GM12878 (cell line): ENCODE results near the gene CLEC20A. TPM values are rescaled to one million over a fixed set of nuclear protein-coding genes. Genes with fewer than 3 reads are reported as not detected.

Experiments
- ATAC-seq: fragments of 200-7000 bp; cut with Tn5 transposase; 3 replicates; pipeline ENCODE4 v1.9.1; 2020; ENCODE audit warnings: mild to moderate bottlenecking, moderate library complexity
- BruUV-seq: library from RNA; stranded (reverse); fragments of 400-500 nt; replicated peaks from 2 replicates; lab custom pipeline; 2021; lab: Mats Ljungman, UMichigan
- CTCF ChIA-PET: fragments of 300-600 bp; sonication (Branson Sonifier 250); formaldehyde crosslinking; extraction: SDS; loops from one replicate; lab custom pipeline; 2021; ENCODE audit warnings: inconsistent platforms; lab: Yijun Ruan, JAX
- POLR2A ChIA-PET: fragments of 350-600 bp; formaldehyde crosslinking; extraction: SDS; loops from one replicate; lab custom pipeline; 2021; ENCODE audit warnings: inconsistent platforms; lab: Charles Lee
- RAD21 ChIA-PET: fragments of 300-600 bp; sonication (Branson Sonifier 250); formaldehyde crosslinking; loops from one replicate; lab custom pipeline; 2023; ENCODE audit warnings: antibody characterized with exemption; ENCODE audit not compliant: unreplicated experiment; lab: Charles Lee
- SMC1A ChIA-PET: fragments of 300-600 bp; sonication (Branson Sonifier 250); formaldehyde crosslinking; loops from one replicate; lab custom pipeline; 2023; ENCODE audit not compliant: unreplicated experiment, uncharacterized antibody; lab: Charles Lee
- DNase-seq: peaks from one replicate; pipeline ENCODE4 v3.0.0-alpha.2; 2011; ENCODE audit warnings: low read depth, low spot score
- FAIRE-seq: peaks from 3 replicates; lab custom pipeline; 2011; peaks lifted over from hg19 to GRCh38; lab: Jason Lieb, UNC
- H2AFZ ChIP-seq: 2 replicates; pipeline ENCODE4 v1.6.0; 2011; ENCODE audit warnings: low read depth, low read length, control low read depth; ENCODE audit not compliant: control insufficient read depth
- H3K27ac ChIP-seq: 2 replicates; pipeline ENCODE4 v1.5.1; 2011; ENCODE audit warnings: control low read depth; ENCODE audit not compliant: control insufficient read depth, insufficient read depth
- H3K27me3 ChIP-seq, 2 experiments: replicated peaks in 1 of 2; 2 replicates each; pipeline versions ENCODE4 v1.6.0 to v1.6.1; 2011; ENCODE audit warnings: low read length in 1 of 2; ENCODE audit not compliant: control insufficient read depth in 2 of 2, insufficient read depth in 2 of 2
- H3K36me3 ChIP-seq, 2 experiments: 2 replicates each; pipeline ENCODE4 v1.5.1; 2011; ENCODE audit warnings: low read length in 1 of 2; ENCODE audit not compliant: control insufficient read depth in 2 of 2, insufficient read depth in 2 of 2
- H3K4me1 ChIP-seq: 2 replicates; pipeline ENCODE4 v1.6.1; 2011; ENCODE audit warnings: mild to moderate bottlenecking, low read length, moderate library complexity, mixed read lengths; ENCODE audit not compliant: control insufficient read depth, insufficient read depth
- H3K4me2 ChIP-seq: 2 replicates; pipeline ENCODE4 v1.6.0; 2011; ENCODE audit warnings: control low read depth; ENCODE audit not compliant: control insufficient read depth, insufficient read depth
- H3K4me3 ChIP-seq: fragments of 200-600 bp; sonication (generic); 2 replicates; pipeline ENCODE4 v1.5.1; 2016
- H3K79me2 ChIP-seq: 2 replicates; pipeline ENCODE4 v1.6.0; 2011; ENCODE audit warnings: low read length; ENCODE audit not compliant: control insufficient read depth, insufficient read depth
- H3K9ac ChIP-seq: 2 replicates; pipeline ENCODE4 v1.8.0; 2011; ENCODE audit warnings: low read length, control low read depth, mixed read lengths; ENCODE audit not compliant: control insufficient read depth, insufficient read depth
- H3K9me3 ChIP-seq: replicated peaks from 3 replicates; pipeline ENCODE4 v1.5.1; 2011; ENCODE audit warnings: mild to moderate bottlenecking, low read length; ENCODE audit not compliant: control insufficient read depth, insufficient read depth
- H4K20me1 ChIP-seq: 2 replicates; pipeline ENCODE4 v1.6.0; 2011; ENCODE audit not compliant: control insufficient read depth, insufficient read depth
- ETV6 ChIP-seq, 2 experiments: fragments of 450-650 bp in 1 of 2; IDR thresholded peaks in 1 of 2; conservative IDR thresholded peaks in 1 of 2; 2 replicates each; pipeline ENCODE4 v1.6.1; 2014; ENCODE audit warnings: antibody characterized with exemption in 1 of 2, borderline replicate concordance in 1 of 2, low read depth in 1 of 2, mild to moderate bottlenecking in 1 of 2, moderate library complexity in 1 of 2
- GATAD2B ChIP-seq: fragments of 450-650 bp; conservative IDR thresholded peaks from 2 replicates; pipeline ENCODE4 v1.6.1; 2017; ENCODE audit warnings: low read depth, mild to moderate bottlenecking, moderate library complexity
- IKZF2 ChIP-seq, 2 experiments: fragments of 450-650 bp; IDR thresholded peaks; 2 replicates each; pipeline ENCODE4 v1.6.1; 2017; ENCODE audit warnings: mild to moderate bottlenecking in 2 of 2, moderate library complexity in 2 of 2
- JUNB ChIP-seq: IDR thresholded peaks from 2 replicates; pipeline ENCODE4 v1.6.1; 2016; ENCODE audit warnings: antibody characterized with exemption, mild to moderate bottlenecking
- NFXL1 ChIP-seq: fragments of 450-650 bp; IDR thresholded peaks from 2 replicates; pipeline ENCODE4 v1.6.1; 2017; ENCODE audit warnings: antibody characterized with exemption, mild to moderate bottlenecking, borderline replicate concordance
- NFYA ChIP-seq: IDR thresholded peaks from 2 replicates; pipeline ENCODE4 v1.6.1; 2011; ENCODE audit warnings: low read depth, mild to moderate bottlenecking, low read length, improper control_type of control experiment, borderline replicate concordance
- NRF1 ChIP-seq: conservative IDR thresholded peaks from 2 replicates; pipeline ENCODE4 v1.6.1; 2011; ENCODE audit warnings: mild to moderate bottlenecking, low read depth, low read length, improper control_type of control experiment
- WRNIP1 ChIP-seq: IDR thresholded peaks from 2 replicates; pipeline ENCODE4 v1.6.1; 2011; ENCODE audit warnings: low read depth, low read length, improper control_type of control experiment, borderline replicate concordance
- ZNF217 ChIP-seq: fragments of 450-650 bp; IDR thresholded peaks from 2 replicates; pipeline ENCODE4 v1.6.1; 2017; ENCODE audit warnings: antibody characterized with exemption, mild to moderate bottlenecking
- WGBS: methylation state at CpG from one replicate; pipeline ENCODE4 v1.1.6; 2016; ENCODE audit warnings: low lambda C conversion rate; ENCODE audit not compliant: insufficient replicate concordance, insufficient coverage; ENCODE audit errors: missing lambda C conversion rate; 5-methylcytosine and 5-hydroxymethylcytosine counted together
- in situ Hi-C: fragments of 300-500 bp; cut with MboI; formaldehyde crosslinking; loops from 9 replicates; pipeline ENCODE4 v1.14.3; 2018; ENCODE audit warnings: mixed read lengths
- intact Hi-C: fragments of 100-400 bp; cut with micrococcal nuclease; formaldehyde crosslinking; loops from one replicate; pipeline ENCODE4 v1.14.2; 2022; ENCODE audit not compliant: unreplicated experiment
- polyA plus RNA-seq, 11 experiments: library from polyadenylated mRNA; depleted of rRNA in 4 of 11; unstranded in 6 of 11; stranded (reverse) in 5 of 11; fragments of >200 nt; fragmentation: Nextera tagmentation in 4 of 11; fragmentation: Illumina TruSeq in 1 of 11; extraction: Ambion mirVana in 4 of 11; extraction: Trizol in 1 of 11; gene quantifications; 1 replicate in 1 of 11; 2 replicates in 10 of 11; pipeline versions ENCODE4 v1.2.1 to v1.2.3, GENCODE V29; 2011 to 2016; ENCODE audit warnings: inconsistent platforms in 2 of 11, missing spikeins in 2 of 11, low read depth in 1 of 11
- total RNA-seq, 4 experiments: library from RNA; depleted of rRNA in 3 of 4; stranded (reverse); fragments of >200 nt in 3 of 4; fragmentation: Illumina TruSeq in 1 of 4; extraction: Trizol in 1 of 4; gene quantifications; 2 replicates each; pipeline versions ENCODE4 v1.2.1 to v1.2.3, GENCODE V29; 2013 to 2021

CLEC20A gene
- total and polyA plus RNA-seq, 10 of the 15 experiments (the other 5 are each of a cell fraction or from before 2014, with no cell fraction given), result not detected

DNA sequence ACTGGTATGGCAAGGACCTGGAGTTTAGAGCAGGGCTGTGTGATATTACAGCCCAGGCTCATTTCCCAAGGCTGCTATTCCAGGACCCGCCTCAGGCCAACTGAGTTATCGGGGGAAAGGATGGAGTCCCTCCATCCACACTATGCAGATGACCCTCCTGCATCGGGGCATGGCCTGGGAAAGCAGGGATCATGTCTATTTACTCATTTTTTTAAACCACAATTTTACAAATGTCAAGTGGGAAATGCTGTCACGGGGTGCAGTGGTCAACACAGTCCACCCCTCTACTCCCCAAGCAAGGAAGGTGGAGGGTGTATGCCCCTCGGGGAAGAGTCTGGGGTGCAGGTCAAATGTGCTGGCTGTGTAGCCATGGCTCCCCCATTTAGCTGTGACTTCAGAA is 6.1 kb upstream of the CLEC20A start:
- RAD21 ChIA-PET, result interaction anchor here (1.0 to 1.1 kb wide), 2 partner anchors 192 to 203 kb away, joined by 3 read pairs; no protein-coding TSS in a partner anchor
- Histone ChIP-seq H3K4me1 (no peaks in the 10 kb centered on the region), H2AFZ (no peak overlapping the region), H3K9me3 (no peaks in the 10 kb centered on the region), H3K9ac (no peak overlapping the region), H3K36me3 (no peaks in the 10 kb centered on the region), H3K27ac (no peak overlapping the region), H4K20me1 (no peaks in the 10 kb centered on the region), H3K79me2 (no peaks in the 10 kb centered on the region), H3K4me3 (no peak overlapping the region), H3K27me3 (no peaks in the 10 kb centered on the region), H3K4me2 (no peak overlapping the region)
- FAIRE-seq (no peak), ATAC-seq (no peak), DNase-seq (no peak)
- POLR2A ChIA-PET, result no interaction called here
- no peak for TF ChIP-seq ZNF217
- TF ChIP-seq GATAD2B, result no peak
- no peak for TF ChIP-seq NRF1
- TF ChIP-seq NFYA, result no peak
- no peak for TF ChIP-seq NFXL1
- TF ChIP-seq IKZF2 (IDR thresholded peaks at IDR 0.05), result no peak
- no peak for TF ChIP-seq ETV6 (conservative IDR thresholded peaks at IDR 0.05 in 1 of 2, IDR thresholded peaks at IDR 0.05 in 1 of 2; ENCODE audit: borderline replicate concordance in 1 of 2, low read depth in 1 of 2)
- no peak for TF ChIP-seq JUNB
- TF ChIP-seq WRNIP1, result no peak
- 24% methylated on average over 5 of the region's 5 CpGs for WGBS
- no TSS peak for BruUV-seq
- SMC1A ChIA-PET, result interaction anchor here (1.3 to 7.4 kb wide), 2 partner anchors 138 to 190 kb away, joined by 4 to 73 read pairs; no protein-coding TSS in a partner anchor
- CTCF ChIA-PET, result interaction anchor here (0.5 to 11.2 kb wide), 7 partner anchors 14 to 1046 kb away, joined by 3 to 187 read pairs (median 3); no protein-coding TSS in a partner anchor
- intact Hi-C loops, result no loop called here
- in situ Hi-C loops, result loop anchor here (5.0 kb wide), 1 partner anchor 191 kb away; no protein-coding TSS in a partner anchor
